Activated CD4-positive, CD25-positive, alpha-beta regulatory T cell treated with anti-CD3 and anti-CD28 coated beads, Interleukin-2, amount 50 U/mL, for 24 hours (primary cell): ENCODE data around the gene BRD9.
"Not testable (repeated sequence)": the region's sequence is repeated elsewhere in the genome, so short reads cannot be mapped to it uniquely, and the experiment has no call there.

Experiments
- ATAC-seq, 2 donors: fragments of 150-1000 bp; cut with Tn5 transposase; one replicate each; pipeline ENCODE4 v1.10.0; 2021; ENCODE audit warnings: mild to moderate bottlenecking in 1 of 2, moderate library complexity in 1 of 2

Gene BRD9

GRCh38 chr5:922436-923280 is 30.1 kb upstream of the BRD9 start:
- ATAC-seq: no peak

GRCh38 chr5:921456-922435 is 29.1 kb upstream of the BRD9 start:
- no peak for ATAC-seq

- ATAC-seq: no peak
Observed at GRCh38 chr5:920321-920720, 27.7 kb upstream of the BRD9 start.

GRCh38 chr5:919356-920000 is 26.9 kb upstream of the BRD9 start:
- ATAC-seq: no peak

- ATAC-seq: not testable (repeated sequence)
Observed at GRCh38 chr5:918717-919116, 26.1 kb upstream of the BRD9 start.

- no peak for ATAC-seq
Observed at GRCh38 chr5:916441-917293, 24.1 kb upstream of the BRD9 start.

GRCh38 chr5:915946-916345 is 23.3 kb upstream of the BRD9 start:
- ATAC-seq: no peak

- not testable (repeated sequence) for ATAC-seq
Observed at GRCh38 chr5:915346-915745, 22.7 kb upstream of the BRD9 start.

- no peak for ATAC-seq
Observed at GRCh38 chr5:914612-915011, 22.0 kb upstream of the BRD9 start.

GRCh38 chr5:914174-914573 is 21.6 kb upstream of the BRD9 start:
- no peak for ATAC-seq

GRCh38 chr5:912280-913091 is 19.9 kb upstream of the BRD9 start:
- ATAC-seq: peak; percentile 94

GRCh38 chr5:911601-912000 is 19.0 kb upstream of the BRD9 start:
- ATAC-seq: no peak

- ATAC-seq: no peak
Observed at GRCh38 chr5:910769-911160, 18.2 kb upstream of the BRD9 start.

- ATAC-seq: no peak
Observed at GRCh38 chr5:909994-910768, 17.6 kb upstream of the BRD9 start.

GRCh38 chr5:909086-909485 is 16.5 kb upstream of the BRD9 start:
- ATAC-seq: no peak

GRCh38 chr5:908172-908571 is 15.6 kb upstream of the BRD9 start:
- no peak for ATAC-seq

GRCh38 chr5:907366-907910 is 14.8 kb upstream of the BRD9 start:
- ATAC-seq: no peak

- ATAC-seq: no peak
Observed at GRCh38 chr5:905139-905642, 12.6 kb upstream of the BRD9 start.

- no peak for ATAC-seq
Observed at GRCh38 chr5:903756-904096, 11.1 kb upstream of the BRD9 start.
